ACHN (cell line): ENCODE data around the gene PLXNC1.

Experiments used
- DNase-seq: peaks from one replicate; pipeline ENCODE4 v3.0.0-alpha.2; 2015
- in situ Hi-C: cut with HindIII; loops from 2 replicates; pipeline ENCODE4 v1.10.0; 2017; ENCODE audit warnings: low sequenced_read_pairs, low pct_ligation_motif_present, low pct_unique_long_range_greater_than_20kb

PLXNC1 gene

GRCh38 chr12:94187361-94187760 lies 39.0 kb downstream of the PLXNC1 start:
- no peak for DNase-seq
- in situ Hi-C loops: no loop called here

- DNase-seq: no peak
- in situ Hi-C loops: no loop called here
These were observed 42.2 kb downstream of the PLXNC1 start for GRCh38 chr12:94190623-94191022.

- in situ Hi-C loops: no loop called here
- no peak for DNase-seq
These were observed 42.6 kb downstream of the PLXNC1 start for GRCh38 chr12:94191023-94191422.

- DNase-seq: no peak
- in situ Hi-C loops: no loop called here
These were observed 43.4 kb downstream of the PLXNC1 start for GRCh38 chr12:94191811-94192210.

GRCh38 chr12:94192506-94192905 lies 44.1 kb downstream of the PLXNC1 start:
- in situ Hi-C loops: no loop called here
- no peak for DNase-seq

- in situ Hi-C loops: no loop called here
- DNase-seq: no peak
These were observed 44.8 kb downstream of the PLXNC1 start for GRCh38 chr12:94193168-94193567.

GRCh38 chr12:94195483-94195882 lies 47.1 kb downstream of the PLXNC1 start:
- DNase-seq: no peak
- in situ Hi-C loops: no loop called here

GRCh38 chr12:94198469-94198868 lies 50.1 kb downstream of the PLXNC1 start:
- in situ Hi-C loops: no loop called here
- DNase-seq: no peak

GRCh38 chr12:94198872-94199271 lies 50.5 kb downstream of the PLXNC1 start:
- in situ Hi-C loops: no loop called here
- DNase-seq: no peak

GRCh38 chr12:94200069-94200468 lies 51.7 kb downstream of the PLXNC1 start:
- DNase-seq: no peak
- in situ Hi-C loops: no loop called here

- in situ Hi-C loops: no loop called here
- no peak for DNase-seq
These were observed 52.3 kb downstream of the PLXNC1 start for GRCh38 chr12:94200695-94201094.

- no peak for DNase-seq
- in situ Hi-C loops: no loop called here
These were observed 54.1 kb downstream of the PLXNC1 start for GRCh38 chr12:94202245-94203180.

- no peak for DNase-seq
- in situ Hi-C loops: no loop called here
These were observed 54.8 kb downstream of the PLXNC1 start for GRCh38 chr12:94203181-94203546.

GRCh38 chr12:94203796-94204195 lies 55.4 kb downstream of the PLXNC1 start:
- in situ Hi-C loops: no loop called here

GRCh38 chr12:94204499-94205247 lies 56.3 kb downstream of the PLXNC1 start:
- in situ Hi-C loops: no loop called here
- DNase-seq: no peak

More at GRCh38 chr12:94203796-94204195, 55.4 kb downstream of the PLXNC1 start:
- no peak for DNase-seq

- in situ Hi-C loops: no loop called here
- DNase-seq: no peak
These were observed 57.4 kb downstream of the PLXNC1 start for GRCh38 chr12:94205822-94206221.

- in situ Hi-C loops: no loop called here
- DNase-seq: no peak
These were observed 58.5 kb downstream of the PLXNC1 start for GRCh38 chr12:94206886-94207285.

- DNase-seq: no peak
These were observed 59.1 kb downstream of the PLXNC1 start for GRCh38 chr12:94207467-94207848.

GRCh38 chr12:94207849-94208621 lies 59.7 kb downstream of the PLXNC1 start:
- in situ Hi-C loops: no loop called here
- DNase-seq: no peak

More at GRCh38 chr12:94207467-94207848, 59.1 kb downstream of the PLXNC1 start:
- in situ Hi-C loops: no loop called here
